Left lung (tissue), 10 donors: ENCODE results near the gene CEACAM20. TPM values are rescaled to one million over a fixed set of nuclear protein-coding genes. Genes with fewer than 3 reads are reported as not detected.

Experiments
- ATAC-seq: fragments of 200-7000 bp; cut with Tn5 transposase; one replicate; pipeline ENCODE4 v1.9.1; 2020; ENCODE audit warnings: moderate library complexity
- DNase-seq, 4 donors: peaks; one replicate each; pipeline ENCODE4 v3.0.0-alpha.2; 2013 to 2020
- H3K27ac ChIP-seq, 2 donors: fragments of 200-600 bp; sonication (generic) in 1 of 2; one replicate each; pipeline versions ENCODE4 v1.5.0 to v1.8.0; 2020 to 2021
- H3K27me3 ChIP-seq, 2 donors: fragments of 200-600 bp; sonication (generic) in 1 of 2; one replicate each; pipeline versions ENCODE4 v1.5.0 to v1.8.0; 2020 to 2021
- H3K36me3 ChIP-seq, 2 donors: fragments of 200-600 bp; sonication (generic) in 1 of 2; one replicate each; pipeline versions ENCODE4 v1.5.0 to v1.8.0; 2020 to 2021
- H3K4me1 ChIP-seq, 2 donors: fragments of 200-600 bp; one replicate each; pipeline ENCODE4 v1.8.0; 2021
- H3K4me3 ChIP-seq, 2 donors: fragments of 200-600 bp; sonication (generic) in 1 of 2; one replicate each; pipeline versions ENCODE4 v1.5.0 to v1.8.0; 2020 to 2021; ENCODE audit warnings: mild to moderate bottlenecking in 1 of 2
- H3K9me3 ChIP-seq, 2 donors: fragments of 200-600 bp; sonication (generic) in 1 of 2; one replicate each; pipeline versions ENCODE4 v1.5.0 to v1.8.0; 2020 to 2021
- intact Hi-C, 2 donors: fragments of 100-400 bp; cut with DNase I; formaldehyde crosslinking; loops; one replicate each; pipeline versions ENCODE4 v1.11.2 to v1.14.2; 2022
- polyA plus RNA-seq, 6 donors: library from polyadenylated mRNA; unstranded; fragments of 120-200 nt; gene quantifications; one replicate each; pipeline ENCODE4 v1.2.1, GENCODE V29; 2013; ENCODE audit not compliant: insufficient read length in 6 of 6
- total RNA-seq, 2 donors: library from RNA; stranded (reverse); fragmentation: NEBNext Ultra II Directional; extraction: Animal tissue kit (Norgen Biotek cat#: 25700); gene quantifications; one replicate each; pipeline ENCODE4 v1.2.1, GENCODE V29; 2021
- TF ChIP-seq, protein P1 (sequence below), 2 donors: fragments of 200-600 bp; sonication (generic) in 1 of 2; IDR thresholded peaks; one replicate each; pipeline versions ENCODE4 v1.5.0 to v1.8.0; 2021; ENCODE audit warnings: antibody characterized with exemption in 2 of 2
- donor health status: DM: no; HTN: yes; CAD: no.
- donor health status: DM: no; HTN: no; CAD: no.

The CEACAM20 gene
- total and polyA plus RNA-seq, 8 donors: not detected

DNA sequence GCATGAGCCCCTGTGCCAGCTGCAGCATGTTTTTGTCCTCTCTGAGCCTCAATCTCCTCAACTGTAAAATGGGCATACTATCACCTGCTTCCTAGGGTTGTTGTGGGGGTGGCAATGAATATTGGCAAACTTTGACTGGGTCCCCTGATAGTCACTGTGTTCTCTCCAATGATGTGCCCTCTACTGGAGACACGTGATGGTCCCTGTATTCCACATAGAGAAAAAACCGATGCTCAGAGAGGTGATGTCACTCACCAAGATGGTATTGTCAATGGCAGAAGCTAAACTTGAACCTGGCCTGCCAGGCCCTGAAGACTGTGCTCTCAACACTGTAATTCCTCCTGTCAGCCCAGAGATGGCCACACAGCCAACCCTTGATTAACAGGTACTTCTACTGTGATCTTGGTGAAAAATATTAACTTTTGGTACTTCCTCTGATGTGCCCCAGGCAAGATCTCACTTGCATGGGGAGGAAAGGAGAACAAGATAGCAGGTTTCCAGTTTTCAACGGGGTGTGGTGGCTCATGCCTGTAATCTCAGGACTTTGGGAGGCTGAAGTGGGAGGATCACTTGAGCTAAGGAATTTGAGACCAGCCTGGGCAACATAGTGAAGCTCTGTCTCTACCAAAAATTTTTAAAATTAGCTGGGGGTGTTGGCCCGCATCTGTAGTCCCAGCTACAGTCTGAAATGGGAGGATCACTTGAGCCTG, 3.6 kb downstream of the CEACAM20 start:
- Histone ChIP-seq H3K27me3 (peaks cover 0 to 28% of the 10 kb centered on the region in 2 donors), H3K36me3 (no peaks in the 10 kb centered on the region), H3K4me3 (no peak overlapping the region), H3K27ac (no peak overlapping the region), H3K4me1 (no peaks in the 10 kb centered on the region), H3K9me3 (no peaks in the 10 kb centered on the region)
- intact Hi-C loops: no loop called here
- DNase-seq: no peak
- TF ChIP-seq, protein P1, sequence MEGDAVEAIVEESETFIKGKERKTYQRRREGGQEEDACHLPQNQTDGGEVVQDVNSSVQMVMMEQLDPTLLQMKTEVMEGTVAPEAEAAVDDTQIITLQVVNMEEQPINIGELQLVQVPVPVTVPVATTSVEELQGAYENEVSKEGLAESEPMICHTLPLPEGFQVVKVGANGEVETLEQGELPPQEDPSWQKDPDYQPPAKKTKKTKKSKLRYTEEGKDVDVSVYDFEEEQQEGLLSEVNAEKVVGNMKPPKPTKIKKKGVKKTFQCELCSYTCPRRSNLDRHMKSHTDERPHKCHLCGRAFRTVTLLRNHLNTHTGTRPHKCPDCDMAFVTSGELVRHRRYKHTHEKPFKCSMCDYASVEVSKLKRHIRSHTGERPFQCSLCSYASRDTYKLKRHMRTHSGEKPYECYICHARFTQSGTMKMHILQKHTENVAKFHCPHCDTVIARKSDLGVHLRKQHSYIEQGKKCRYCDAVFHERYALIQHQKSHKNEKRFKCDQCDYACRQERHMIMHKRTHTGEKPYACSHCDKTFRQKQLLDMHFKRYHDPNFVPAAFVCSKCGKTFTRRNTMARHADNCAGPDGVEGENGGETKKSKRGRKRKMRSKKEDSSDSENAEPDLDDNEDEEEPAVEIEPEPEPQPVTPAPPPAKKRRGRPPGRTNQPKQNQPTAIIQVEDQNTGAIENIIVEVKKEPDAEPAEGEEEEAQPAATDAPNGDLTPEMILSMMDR (IDR thresholded peaks at IDR 0.05): no peak
- ATAC-seq: no peak

DNA sequence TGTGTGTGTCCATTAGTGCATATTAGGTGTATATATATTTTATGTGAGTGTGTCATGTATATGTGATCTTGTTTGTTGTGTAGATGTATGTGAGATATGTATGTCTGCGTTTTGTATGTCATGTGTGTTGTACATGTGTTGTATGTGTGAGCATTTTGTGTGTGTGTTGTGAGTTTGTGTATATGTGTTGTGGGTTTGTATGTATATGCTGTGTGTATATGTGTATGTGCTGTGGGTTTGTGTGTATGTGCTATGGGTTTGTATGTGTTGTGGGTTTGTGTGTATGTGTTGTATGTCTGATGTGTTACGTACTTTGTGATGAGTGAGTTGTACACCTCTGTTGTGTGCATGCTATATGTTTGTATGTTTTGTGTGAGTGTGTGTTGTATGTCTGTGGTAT, 8.1 kb downstream of the CEACAM20 start:
- H3K27me3 ChIP-seq: peaks cover 0 to 15% of the 10 kb centered on the region in 2 donors
- H3K27ac ChIP-seq: no peak overlapping the region
- H3K4me3 ChIP-seq: no peak overlapping the region
- DNase-seq (no peak), ATAC-seq (no peak)
- peaks cover 0 to 4% of the 10 kb centered on the region in 2 donors for H3K9me3 ChIP-seq
- intact Hi-C loops: no loop called here
- H3K36me3 ChIP-seq: no peaks in the 10 kb centered on the region
- TF ChIP-seq, protein P1 (IDR thresholded peaks at IDR 0.05): no peak
- no peaks in the 10 kb centered on the region for H3K4me1 ChIP-seq

DNA sequence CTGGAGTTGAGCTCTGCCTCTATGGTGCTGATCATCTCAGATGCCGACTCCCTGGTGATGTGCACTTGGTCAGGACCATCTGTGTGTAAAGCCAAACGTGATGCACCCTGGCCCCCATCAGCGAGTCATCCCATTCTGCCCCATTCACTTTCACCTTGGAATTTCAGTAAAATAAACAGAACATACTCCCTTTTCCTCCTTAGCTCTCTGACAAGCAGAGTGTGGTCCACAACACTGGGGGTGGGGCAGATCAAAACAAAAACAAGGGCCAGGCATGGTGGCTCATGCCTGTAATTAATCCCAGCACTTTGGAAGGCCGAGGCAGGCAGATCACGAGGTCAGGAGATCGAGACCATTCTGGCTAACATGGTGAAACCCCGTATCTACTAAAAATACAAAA, 12.3 kb downstream of the CEACAM20 start:
- H3K36me3 ChIP-seq: no peaks in the 10 kb centered on the region
- H3K9me3 ChIP-seq: peaks cover 0 to 9% of the 10 kb centered on the region in 2 donors
- no peaks in the 10 kb centered on the region for H3K4me1 ChIP-seq
- H3K27me3 ChIP-seq: peaks cover 0 to 11% of the 10 kb centered on the region in 2 donors
- ATAC-seq (no peak), DNase-seq (no peak)
- no peak overlapping the region for H3K27ac ChIP-seq
- intact Hi-C loops: no loop called here
- TF ChIP-seq, protein P1 (IDR thresholded peaks at IDR 0.05): no peak
- no peak overlapping the region for H3K4me3 ChIP-seq

- ATAC-seq (no peak), DNase-seq (no peak)
- Histone ChIP-seq H3K9me3 (peaks cover 0 to 11% of the 10 kb centered on the region in 2 donors), H3K27ac (no peak overlapping the region), H3K4me3 (no peak overlapping the region), H3K27me3 (peaks cover 0 to 19% of the 10 kb centered on the region in 2 donors), H3K36me3 (no peaks in the 10 kb centered on the region), H3K4me1 (no peaks in the 10 kb centered on the region)
- intact Hi-C loops: no loop called here
- TF ChIP-seq, protein P1 (IDR thresholded peaks at IDR 0.05): no peak
These were observed 13.6 kb downstream of the CEACAM20 start for GRCh38 chr19:44515907-44516306.

- TF ChIP-seq, protein P1 (IDR thresholded peaks at IDR 0.05): no peak
- Histone ChIP-seq H3K27ac (no peak overlapping the region), H3K4me1 (no peaks in the 10 kb centered on the region), H3K4me3 (no peak overlapping the region), H3K9me3 (peaks cover 0 to 10% of the 10 kb centered on the region in 2 donors), H3K36me3 (no peaks in the 10 kb centered on the region), H3K27me3 (peaks cover 0 to 19% of the 10 kb centered on the region in 2 donors)
- intact Hi-C loops: no loop called here
- DNase-seq: no peak
- no peak for ATAC-seq
These were observed 14.4 kb downstream of the CEACAM20 start for GRCh38 chr19:44515031-44515430.
